Trophoblast cell (in vitro differentiated cells and primary cell): ENCODE data around the gene PRKAR1B.

Experiments
- DNase-seq, 2 donors: peaks; one replicate each; pipeline ENCODE4 v3.0.0-alpha.2; 2016
- H2AFZ ChIP-seq: 2 replicates; pipeline ENCODE4 v1.6.1; 2013; ENCODE audit warnings: low read length, moderate library complexity, mild to moderate bottlenecking; ENCODE audit not compliant: insufficient read depth, poor library complexity
- H2AK5ac ChIP-seq: 2 replicates; pipeline ENCODE4 v1.6.1; 2013; ENCODE audit warnings: mild to moderate bottlenecking, low read length
- H2BK120ac ChIP-seq: 2 replicates; pipeline ENCODE4 v1.6.1; 2013; ENCODE audit warnings: low read length, mild to moderate bottlenecking, moderate library complexity; ENCODE audit not compliant: insufficient read depth, poor library complexity
- H2BK12ac ChIP-seq: 2 replicates; pipeline ENCODE4 v1.6.1; 2013; ENCODE audit warnings: mild to moderate bottlenecking, low read length, moderate library complexity
- H2BK5ac ChIP-seq: 2 replicates; pipeline ENCODE4 v1.6.1; 2013; ENCODE audit warnings: low read length, low read depth, moderate library complexity, mild to moderate bottlenecking; ENCODE audit not compliant: poor library complexity
- H3K14ac ChIP-seq: 2 replicates; pipeline ENCODE4 v1.6.1; 2013; ENCODE audit warnings: mild to moderate bottlenecking, low read length
- H3K18ac ChIP-seq: 2 replicates; pipeline ENCODE4 v1.6.1; 2013; ENCODE audit warnings: mild to moderate bottlenecking, low read length
- H3K23ac ChIP-seq: 2 replicates; pipeline ENCODE4 v1.6.1; 2013; ENCODE audit warnings: low read length
- H3K27ac ChIP-seq: 2 replicates; pipeline ENCODE4 v1.5.1; 2013; ENCODE audit warnings: low read depth, mild to moderate bottlenecking, inconsistent platforms, low read length, moderate library complexity
- H3K27me3 ChIP-seq: 2 replicates; pipeline ENCODE4 v1.6.1; 2013; ENCODE audit warnings: inconsistent platforms, mild to moderate bottlenecking, low read length, moderate library complexity; ENCODE audit not compliant: insufficient read depth
- H3K36me3 ChIP-seq, 2 experiments: 1 replicate in 1 of 2; 2 replicates in 1 of 2; pipeline ENCODE4 v1.6.1; 2013; ENCODE audit warnings: low read length in 2 of 2, mild to moderate bottlenecking in 2 of 2, moderate library complexity in 1 of 2; ENCODE audit not compliant: insufficient read depth in 2 of 2, control insufficient read depth in 1 of 2
- H3K4ac ChIP-seq: 2 replicates; pipeline ENCODE4 v1.6.1; 2013; ENCODE audit warnings: low read depth, mild to moderate bottlenecking, low read length, moderate library complexity
- H3K4me1 ChIP-seq, 2 experiments: 1 replicate in 1 of 2; 2 replicates in 1 of 2; pipeline ENCODE4 v1.6.1; 2013; ENCODE audit warnings: low read length in 2 of 2, mild to moderate bottlenecking in 2 of 2, moderate library complexity in 1 of 2; ENCODE audit not compliant: insufficient read depth in 2 of 2, control insufficient read depth in 1 of 2
- H3K4me2 ChIP-seq: 2 replicates; pipeline ENCODE4 v1.6.1; 2013; ENCODE audit warnings: inconsistent platforms, mild to moderate bottlenecking, low read length, moderate library complexity
- H3K4me3 ChIP-seq: 2 replicates; pipeline ENCODE4 v1.5.1; 2013; ENCODE audit warnings: mild to moderate bottlenecking, low read depth, low read length, inconsistent platforms
- H3K79me1 ChIP-seq: one replicate; pipeline ENCODE4 v1.6.1; 2013; ENCODE audit warnings: low read length
- H3K79me2 ChIP-seq: 2 replicates; pipeline ENCODE4 v1.6.1; 2013; ENCODE audit warnings: low read length, mild to moderate bottlenecking; ENCODE audit not compliant: control insufficient read depth, insufficient read depth, poor library complexity
- H3K9ac ChIP-seq: 2 replicates; pipeline ENCODE4 v1.6.1; 2013; ENCODE audit warnings: mild to moderate bottlenecking, low read length
- H3K9me3 ChIP-seq: 2 replicates; pipeline ENCODE4 v1.6.1; 2013; ENCODE audit warnings: low read depth, mild to moderate bottlenecking, control low read depth, inconsistent platforms, low read length; ENCODE audit not compliant: insufficient read depth
- H4K12ac ChIP-seq: 2 replicates; pipeline ENCODE4 v1.6.1; 2013; ENCODE audit warnings: low read depth, mild to moderate bottlenecking, low read length, moderate library complexity
- H4K8ac ChIP-seq: 2 replicates; pipeline ENCODE4 v1.6.1; 2013; ENCODE audit warnings: low read depth, mild to moderate bottlenecking, low read length, moderate library complexity
- H4K91ac ChIP-seq: one replicate; pipeline ENCODE4 v1.6.1; 2013; ENCODE audit warnings: low read depth, mild to moderate bottlenecking, low read length, moderate library complexity
- WGBS: extraction: QIAGEN DNeasy Blood & Tissue Kit; methylation state at CpG from one replicate; pipeline ENCODE4 v1.1.7; 2013; ENCODE audit warnings: missing lambda C conversion rate; ENCODE audit not compliant: insufficient read length, insufficient coverage; ENCODE audit errors: extremely low coverage; 5-methylcytosine and 5-hydroxymethylcytosine counted together

PRKAR1B gene

GRCh38 chr7:767580-767940 is 40.5 kb upstream of the PRKAR1B start:
- H3K4me2 ChIP-seq, result no peak overlapping the region
- no peak overlapping the region for H2AK5ac ChIP-seq
- peaks cover 33 to 46% of the 10 kb centered on the region in 2 experiments for H3K36me3 ChIP-seq
- peaks cover 2 to 7% of the 10 kb centered on the region in 2 experiments for H3K4me1 ChIP-seq
- peak overlapping the region; percentile 16 for H3K4me3 ChIP-seq
- no peak overlapping the region for H3K14ac ChIP-seq
- no peak overlapping the region for H3K4ac ChIP-seq
- H3K27me3 ChIP-seq, result no peaks in the 10 kb centered on the region
- H4K91ac ChIP-seq, result no peak overlapping the region
- no peak overlapping the region for H3K18ac ChIP-seq
- H3K9ac ChIP-seq, result no peak overlapping the region
- H3K23ac ChIP-seq, result no peak overlapping the region
- peak; percentile 74 to 83 for DNase-seq
- H2BK120ac ChIP-seq, result no peak overlapping the region
- no peak overlapping the region for H3K27ac ChIP-seq
- no CpG with 5 or more reads among the region's 21 CpGs for WGBS
- H2BK12ac ChIP-seq, result no peak overlapping the region
- no peak overlapping the region for H2BK5ac ChIP-seq
- no peaks in the 10 kb centered on the region for H3K79me1 ChIP-seq
- H3K9me3 ChIP-seq, result peaks cover 3% of the 10 kb centered on the region
- H4K12ac ChIP-seq, result no peak overlapping the region
- H2AFZ ChIP-seq, result no peak overlapping the region
- no peaks in the 10 kb centered on the region for H3K79me2 ChIP-seq
- no peak overlapping the region for H4K8ac ChIP-seq

DNA sequence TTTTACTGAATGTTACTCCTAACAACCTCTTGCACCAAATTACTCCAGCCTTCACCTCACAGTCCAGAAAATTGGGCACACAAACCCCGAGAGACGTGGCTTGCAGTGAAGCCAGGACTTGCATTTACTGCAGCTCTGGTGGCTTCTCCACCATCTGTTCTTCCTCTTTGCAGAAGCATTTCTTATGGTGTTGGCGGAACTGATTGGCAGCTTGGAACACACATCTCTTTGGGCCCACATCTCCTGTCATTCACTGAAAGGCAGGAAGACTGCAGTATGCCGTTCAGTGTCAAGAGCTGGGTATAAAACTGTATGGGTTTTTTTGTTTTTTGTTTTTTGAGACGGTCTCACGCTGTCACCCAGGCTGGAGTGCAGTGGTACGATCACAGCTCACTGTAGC is 38.3 kb upstream of the PRKAR1B start:
- H3K27ac ChIP-seq, result no peak overlapping the region
- H3K14ac ChIP-seq, result no peak overlapping the region
- no peaks in the 10 kb centered on the region for H3K79me1 ChIP-seq
- H2AFZ ChIP-seq, result no peak overlapping the region
- no peak overlapping the region for H3K4me3 ChIP-seq
- peaks cover 4% of the 10 kb centered on the region for H3K9me3 ChIP-seq
- no peak overlapping the region for H2BK12ac ChIP-seq
- H3K27me3 ChIP-seq, result no peaks in the 10 kb centered on the region
- no peak overlapping the region for H3K4me2 ChIP-seq
- no peaks in the 10 kb centered on the region for H3K4me1 ChIP-seq
- no peak overlapping the region for H2AK5ac ChIP-seq
- no peak overlapping the region for H4K91ac ChIP-seq
- no peak overlapping the region for H3K23ac ChIP-seq
- DNase-seq, result no peak
- H3K9ac ChIP-seq, result no peak overlapping the region
- H4K8ac ChIP-seq, result no peak overlapping the region
- peaks cover 42 to 51% of the 10 kb centered on the region in 2 experiments for H3K36me3 ChIP-seq
- WGBS, result no CpG with 5 or more reads among the region's 7 CpGs
- no peak overlapping the region for H2BK120ac ChIP-seq
- H3K79me2 ChIP-seq, result no peaks in the 10 kb centered on the region
- no peak overlapping the region for H2BK5ac ChIP-seq
- H4K12ac ChIP-seq, result no peak overlapping the region
- no peak overlapping the region for H3K4ac ChIP-seq
- no peak overlapping the region for H3K18ac ChIP-seq

- no peak overlapping the region for H2BK5ac ChIP-seq
- no peak overlapping the region for H3K23ac ChIP-seq
- no peak overlapping the region for H3K27ac ChIP-seq
- peaks cover 4% of the 10 kb centered on the region for H3K9me3 ChIP-seq
- H2AK5ac ChIP-seq, result no peak overlapping the region
- H3K4me3 ChIP-seq, result no peak overlapping the region
- peaks cover 41 to 49% of the 10 kb centered on the region in 2 experiments for H3K36me3 ChIP-seq
- peak overlapping the region; percentile 44 for H4K12ac ChIP-seq
- H4K8ac ChIP-seq, result no peak overlapping the region
- H2BK12ac ChIP-seq, result no peak overlapping the region
- no peaks in the 10 kb centered on the region for H3K4me1 ChIP-seq
- no peak overlapping the region for H3K9ac ChIP-seq
- DNase-seq, result no peak
- no peak overlapping the region for H3K4me2 ChIP-seq
- H3K18ac ChIP-seq, result no peak overlapping the region
- no peak overlapping the region for H3K14ac ChIP-seq
- WGBS, result no CpG with 5 or more reads among the region's 19 CpGs
- H3K4ac ChIP-seq, result no peak overlapping the region
- H3K79me1 ChIP-seq, result no peaks in the 10 kb centered on the region
- no peak overlapping the region for H2AFZ ChIP-seq
- no peak overlapping the region for H4K91ac ChIP-seq
- H3K27me3 ChIP-seq, result no peaks in the 10 kb centered on the region
- H2BK120ac ChIP-seq, result no peak overlapping the region
- H3K79me2 ChIP-seq, result no peaks in the 10 kb centered on the region
Measured at GRCh38 chr7:763762-764161, 36.7 kb upstream of the PRKAR1B start.

DNA sequence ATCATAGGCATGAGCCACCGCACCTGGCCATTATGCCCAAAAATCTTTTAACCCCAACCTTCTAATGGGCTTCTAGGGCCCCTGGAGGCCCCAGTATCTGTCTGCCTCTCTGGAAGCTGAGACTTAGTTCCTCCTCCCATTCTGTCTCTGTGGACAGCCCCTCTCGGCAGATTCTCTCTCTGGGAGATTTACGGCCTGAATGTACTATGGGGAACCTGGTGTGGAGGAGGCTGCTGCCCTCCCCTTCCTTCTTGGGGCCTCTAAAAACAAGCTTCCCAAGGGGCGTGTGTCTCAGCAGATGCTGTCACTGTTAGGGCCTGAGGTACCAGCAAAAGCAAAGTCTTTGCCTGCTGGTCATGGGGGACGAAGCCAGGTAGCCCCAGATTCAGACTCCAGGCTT is 35.8 kb upstream of the PRKAR1B start:
- no peak overlapping the region for H2BK12ac ChIP-seq
- H3K79me1 ChIP-seq, result no peaks in the 10 kb centered on the region
- no peak overlapping the region for H2AK5ac ChIP-seq
- no peak overlapping the region for H3K14ac ChIP-seq
- no peak overlapping the region for H2BK5ac ChIP-seq
- no peak overlapping the region for H3K4ac ChIP-seq
- no peak overlapping the region for H3K27ac ChIP-seq
- no peak for DNase-seq
- no peaks in the 10 kb centered on the region for H3K27me3 ChIP-seq
- no peak overlapping the region for H4K12ac ChIP-seq
- H3K4me2 ChIP-seq, result no peak overlapping the region
- no peak overlapping the region for H2AFZ ChIP-seq
- no peak overlapping the region for H4K91ac ChIP-seq
- no peak overlapping the region for H4K8ac ChIP-seq
- no peaks in the 10 kb centered on the region for H3K79me2 ChIP-seq
- H3K36me3 ChIP-seq, result peaks cover 41 to 52% of the 10 kb centered on the region in 2 experiments
- no peak overlapping the region for H3K9ac ChIP-seq
- peaks cover 1% of the 10 kb centered on the region for H3K9me3 ChIP-seq
- no peak overlapping the region for H3K4me3 ChIP-seq
- no peaks in the 10 kb centered on the region for H3K4me1 ChIP-seq
- H2BK120ac ChIP-seq, result no peak overlapping the region
- no peak overlapping the region for H3K18ac ChIP-seq
- H3K23ac ChIP-seq, result no peak overlapping the region
- no CpG with 5 or more reads among the region's 5 CpGs for WGBS
